Adrenal gland (tissue), 12 donors: ENCODE data around the gene ULBP1. TPM values are rescaled to one million over a fixed set of nuclear protein-coding genes. Genes with fewer than 3 reads are reported as not detected.
"Not testable (repeated sequence)": the region's sequence is repeated elsewhere in the genome, so short reads cannot be mapped to it uniquely, and the experiment has no call there.

Experiments used
- DNase-seq, 7 donors: peaks; one replicate each; pipeline ENCODE4 v3.0.0-alpha.2; 2019 to 2020
- H3K27ac ChIP-seq, 5 donors: fragments of 200-600 bp; sonication (generic) in 4 of 5; 1 replicate in 3 of 5; 2 replicates in 2 of 5; pipeline versions ENCODE4 v1.5.1 to v1.8.0; 2016 to 2020; ENCODE audit warnings: mild to moderate bottlenecking in 1 of 5
- H3K27me3 ChIP-seq: fragments of 200-600 bp; 2 replicates; pipeline ENCODE4 v1.8.0; 2021
- H3K36me3 ChIP-seq, 2 donors: fragments of 200-600 bp; replicated peaks in 1 of 2; 1 replicate in 1 of 2; 2 replicates in 1 of 2; pipeline versions ENCODE4 v1.5.1 to v1.8.0; 2018 to 2022
- H3K4me1 ChIP-seq, 2 donors: fragments of 200-600 bp; replicated peaks in 1 of 2; 1 replicate in 1 of 2; 2 replicates in 1 of 2; pipeline versions ENCODE4 v1.5.1 to v1.8.0; 2018 to 2021
- H3K4me3 ChIP-seq, 4 donors: fragments of 200-600 bp; sonication (generic) in 3 of 4; one replicate each; pipeline ENCODE4 v1.5.1; 2016 to 2018
- H3K9me3 ChIP-seq, 3 donors: fragments of 200-600 bp; sonication (generic) in 1 of 3; replicated peaks in 1 of 3; 1 replicate in 2 of 3; 2 replicates in 1 of 3; pipeline versions ENCODE4 v1.5.1 to v1.8.0; 2016 to 2021
- POLR2A ChIP-seq, 2 donors: fragments of 450-650 bp; IDR thresholded peaks; one replicate each; pipeline ENCODE4 v1.6.1; 2017; ENCODE audit warnings: antibody characterized with exemption in 2 of 2, mild to moderate bottlenecking in 2 of 2, moderate library complexity in 1 of 2
- WGBS, 4 donors: extraction: QIAGEN DNeasy Blood & Tissue Kit in 2 of 4; methylation state at CpG; one replicate each; pipeline versions ENCODE4 v1.1.5 to v1.1.7; 2013 to 2017; 5-methylcytosine and 5-hydroxymethylcytosine counted together
- intact Hi-C, 2 donors: fragments of 100-400 bp; cut with DNase I; formaldehyde crosslinking; loops; one replicate each; pipeline versions ENCODE4 v1.14.1 to v1.15.0; 2022 to 2023
- polyA plus RNA-seq, 3 donors: library from polyadenylated mRNA; stranded (reverse); fragments of 200-250 nt in 2 of 3; fragments of 350-450 nt in 1 of 3; fragmentation: Illumina TruSeq in 1 of 3; extraction: RNeasy Lipid Tissue Mini Kit (QIAGEN cat#74804) in 1 of 3; gene quantifications; one replicate each; pipeline ENCODE4 v1.2.3, GENCODE V29; 2013 to 2014
- total RNA-seq, 9 donors: library from RNA; depleted of rRNA in 4 of 9; stranded (reverse); fragments of >200 nt in 4 of 9; fragments of 120-200 nt in 1 of 9; fragmentation: NEBNext Ultra II Directional in 1 of 9; extraction: Animal tissue kit (Norgen Biotek cat#: 25700) in 1 of 9; gene quantifications; one replicate each; pipeline versions ENCODE4 v1.1.0 to v1.2.4, GENCODE V29; 2013 to 2023
- TF ChIP-seq, protein P1 (sequence below), 6 experiments: fragments of 450-650 bp in 4 of 6; fragments of 200-600 bp in 2 of 6; sonication (generic) in 1 of 6; IDR thresholded peaks; 1 replicate in 5 of 6; 2 replicates in 1 of 6; pipeline versions ENCODE4 v1.5.1 to v1.8.0; 2016 to 2021; ENCODE audit warnings: antibody characterized with exemption in 6 of 6, mild to moderate bottlenecking in 2 of 6, moderate library complexity in 1 of 6
- donor health status: healthy with polysubstance abuse.
- donor health status: Bipolar disorder and iron deficiency.
- donor health status: DM: yes; HTN: yes; CAD: no.
- donor health status: DM: no; HTN: no; CAD: no.
- donor health status: DM: no; HTN: no; CAD: no.
- donor health status: DM: yes; HTN: yes; CAD: no.

Gene ULBP1
- total and polyA plus RNA-seq, 12 donors = 0.03 to 0.88 (median 0.28) TPM; not detected in 4

- H3K9me3 ChIP-seq = no peaks in the 10 kb centered on the region
- TF ChIP-seq POLR2A (IDR thresholded peaks at IDR 0.05) = no peak
- TF ChIP-seq, protein P1, sequence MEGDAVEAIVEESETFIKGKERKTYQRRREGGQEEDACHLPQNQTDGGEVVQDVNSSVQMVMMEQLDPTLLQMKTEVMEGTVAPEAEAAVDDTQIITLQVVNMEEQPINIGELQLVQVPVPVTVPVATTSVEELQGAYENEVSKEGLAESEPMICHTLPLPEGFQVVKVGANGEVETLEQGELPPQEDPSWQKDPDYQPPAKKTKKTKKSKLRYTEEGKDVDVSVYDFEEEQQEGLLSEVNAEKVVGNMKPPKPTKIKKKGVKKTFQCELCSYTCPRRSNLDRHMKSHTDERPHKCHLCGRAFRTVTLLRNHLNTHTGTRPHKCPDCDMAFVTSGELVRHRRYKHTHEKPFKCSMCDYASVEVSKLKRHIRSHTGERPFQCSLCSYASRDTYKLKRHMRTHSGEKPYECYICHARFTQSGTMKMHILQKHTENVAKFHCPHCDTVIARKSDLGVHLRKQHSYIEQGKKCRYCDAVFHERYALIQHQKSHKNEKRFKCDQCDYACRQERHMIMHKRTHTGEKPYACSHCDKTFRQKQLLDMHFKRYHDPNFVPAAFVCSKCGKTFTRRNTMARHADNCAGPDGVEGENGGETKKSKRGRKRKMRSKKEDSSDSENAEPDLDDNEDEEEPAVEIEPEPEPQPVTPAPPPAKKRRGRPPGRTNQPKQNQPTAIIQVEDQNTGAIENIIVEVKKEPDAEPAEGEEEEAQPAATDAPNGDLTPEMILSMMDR (IDR thresholded peaks at IDR 0.05) = no peak
- H3K36me3 ChIP-seq = no peaks in the 10 kb centered on the region
- H3K4me1 ChIP-seq = peaks cover 0 to 15% of the 10 kb centered on the region in 2 donors
- peak in 3 of 7 donors; percentile 21 to 49 (median 23) for DNase-seq
- intact Hi-C loops = no loop called here
- peaks cover 41% of the 10 kb centered on the region for H3K27me3 ChIP-seq
- H3K4me3 ChIP-seq = peak overlapping the region in 2 of 4 donors; percentile 11 to 51
- WGBS, 4 donors = 1 to 3% (median 2%) methylated on average over 20 to 103 of the region's 103 CpGs
- H3K27ac ChIP-seq = no peak overlapping the region
Observed at GRCh38 chr6:149964308-149965193, 808 bp downstream of the ULBP1 start.

GRCh38 chr6:149965194-149966020 is 1.7 kb downstream of the ULBP1 start:
- Histone ChIP-seq H3K27ac (no peak overlapping the region), H3K36me3 (no peaks in the 10 kb centered on the region), H3K9me3 (no peaks in the 10 kb centered on the region), H3K4me1 (peaks cover 0 to 15% of the 10 kb centered on the region in 2 donors), H3K4me3 (peak overlapping the region in 2 of 4 donors; percentile 11 to 51), H3K27me3 (peaks cover 37% of the 10 kb centered on the region)
- TF ChIP-seq, protein P1 (IDR thresholded peaks at IDR 0.05) = no peak
- no peak for TF ChIP-seq POLR2A (IDR thresholded peaks at IDR 0.05)
- DNase-seq = peak in 2 of 7 donors; percentile 23 to 48
- intact Hi-C loops = no loop called here
- WGBS, 4 donors = 21 to 33% (median 23%) methylated on average over 26 to 38 of the region's 38 CpGs

- H3K27ac ChIP-seq, intact Hi-C loops, H3K4me3 ChIP-seq, H3K36me3 ChIP-seq, H3K9me3 ChIP-seq: not testable (repeated sequence)
- peaks cover 0 to 15% of the 10 kb centered on the region in 2 donors for H3K4me1 ChIP-seq
- 80 to 100% (median 98%) methylated on average over 1 to 2 of the region's 2 CpGs; no CpG with 5 or more reads in 1 of the 4 donors for WGBS, 4 donors
- peak in 1 of 7 donors; percentile 18 for DNase-seq
- peaks cover 28% of the 10 kb centered on the region for H3K27me3 ChIP-seq
Observed at GRCh38 chr6:149966319-149966718, 2.6 kb downstream of the ULBP1 start.

DNA sequence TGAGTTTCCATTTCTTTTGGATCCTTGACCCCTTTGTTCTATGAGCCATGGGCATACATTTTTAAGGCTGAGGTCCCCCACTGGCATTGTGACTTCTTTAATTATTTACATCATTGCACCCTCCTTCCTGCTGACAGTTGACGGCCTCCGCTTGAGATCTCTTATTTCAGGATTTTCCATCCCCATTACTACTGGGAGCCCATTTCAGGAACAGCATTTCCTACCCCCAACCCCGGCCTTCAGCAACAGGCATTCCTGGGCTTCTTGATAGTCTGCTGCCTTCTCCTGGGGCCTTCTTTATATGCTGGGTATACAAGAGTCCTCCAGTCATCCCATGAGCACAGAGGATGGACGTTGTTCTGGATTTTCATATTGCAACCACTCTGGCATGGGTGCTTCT is 3.8 kb downstream of the ULBP1 start:
- no peaks in the 10 kb centered on the region for H3K36me3 ChIP-seq
- H3K9me3 ChIP-seq = no peaks in the 10 kb centered on the region
- intact Hi-C loops = no loop called here
- peaks cover 19% of the 10 kb centered on the region for H3K27me3 ChIP-seq
- H3K27ac ChIP-seq = no peak overlapping the region
- H3K4me1 ChIP-seq = peaks cover 0 to 15% of the 10 kb centered on the region in 2 donors
- H3K4me3 ChIP-seq = no peak overlapping the region
- peak in 1 of 7 donors; percentile 23 for DNase-seq
- 82 to 95% (median 88%) methylated on average over 4 of the region's 4 CpGs for WGBS, 4 donors
- TF ChIP-seq POLR2A (IDR thresholded peaks at IDR 0.05) = no peak
- TF ChIP-seq, protein P1 (IDR thresholded peaks at IDR 0.05) = no peak

- Histone ChIP-seq H3K27me3 (peaks cover 15% of the 10 kb centered on the region), H3K4me1 (peaks cover 0 to 13% of the 10 kb centered on the region in 2 donors)
- DNase-seq = peak in 1 of 7 donors; percentile 20
- H3K27ac ChIP-seq, intact Hi-C loops, H3K36me3 ChIP-seq, H3K4me3 ChIP-seq, H3K9me3 ChIP-seq: not testable (repeated sequence)
- WGBS, 4 donors = 22 to 84% (median 76%) methylated on average over 1 to 2 of the region's 2 CpGs
Observed at GRCh38 chr6:149967999-149968398, 4.3 kb downstream of the ULBP1 start.

- H3K27ac ChIP-seq, intact Hi-C loops, H3K4me3 ChIP-seq, H3K4me1 ChIP-seq, H3K36me3 ChIP-seq, H3K9me3 ChIP-seq: not testable (repeated sequence)
- H3K27me3 ChIP-seq = peaks cover 13% of the 10 kb centered on the region
- DNase-seq = peak in 1 of 7 donors; percentile 21
- 70 to 83% (median 79%) methylated on average over 2 of the region's 2 CpGs for WGBS, 4 donors
Observed at GRCh38 chr6:149968909-149969308, 5.2 kb downstream of the ULBP1 start.
